NCI-H1105 (cell line): Measurements from ENCODE around the gene GJC1.

Experiments
- DNase-seq: peaks from one replicate; lab custom pipeline; 2025; lab: John Stamatoyannopoulos, UW

Gene GJC1

DNA sequence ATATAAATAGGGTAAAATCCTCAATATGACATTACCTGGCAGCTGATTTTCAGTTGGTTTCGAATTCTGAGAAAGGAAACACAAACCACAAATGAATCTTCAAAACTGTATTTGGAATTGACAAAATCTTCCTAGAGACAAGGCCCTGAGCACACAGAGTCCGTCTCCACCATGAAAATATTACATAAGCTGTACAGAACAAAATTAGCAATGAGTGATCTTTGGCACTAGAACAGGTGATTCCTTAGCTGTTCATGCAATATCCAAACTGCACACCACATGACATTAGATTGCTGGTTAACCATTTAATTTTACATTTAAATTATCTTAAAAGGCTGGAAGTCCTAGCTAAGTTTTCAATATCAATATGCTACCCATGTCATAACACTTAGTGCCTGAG, 31.7 kb downstream of the GJC1 start:
- DNase-seq: no peak

DNA sequence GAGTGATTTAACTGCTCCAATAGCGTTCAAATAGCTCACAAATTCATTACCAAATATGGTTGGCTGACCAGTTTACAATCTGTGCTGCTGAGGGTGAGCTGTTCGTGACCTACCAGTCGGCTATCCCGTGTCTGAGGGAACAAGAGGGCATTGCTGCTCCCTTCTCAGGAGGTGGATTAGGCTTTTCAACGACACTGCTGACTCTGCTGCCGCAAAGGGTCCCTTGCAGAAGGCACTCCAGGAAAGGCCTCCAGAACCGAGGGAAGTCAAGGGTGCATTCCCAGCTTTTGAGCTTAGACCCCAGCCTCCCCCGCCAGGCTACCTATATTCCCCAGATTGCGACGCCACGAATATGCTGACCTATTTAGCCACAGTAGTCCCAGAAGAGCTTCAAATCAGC, 32.3 kb downstream of the GJC1 start:
- DNase-seq: no peak

GRCh38 chr17:44796731-44797130, 33.4 kb downstream of the GJC1 start:
- no peak for DNase-seq

- no peak for DNase-seq
Measured at GRCh38 chr17:44795928-44796327, 34.2 kb downstream of the GJC1 start.

GRCh38 chr17:44795421-44795820, 34.7 kb downstream of the GJC1 start:
- DNase-seq: no peak

- DNase-seq: no peak
Measured at GRCh38 chr17:44794851-44795413, 35.2 kb downstream of the GJC1 start.

DNA sequence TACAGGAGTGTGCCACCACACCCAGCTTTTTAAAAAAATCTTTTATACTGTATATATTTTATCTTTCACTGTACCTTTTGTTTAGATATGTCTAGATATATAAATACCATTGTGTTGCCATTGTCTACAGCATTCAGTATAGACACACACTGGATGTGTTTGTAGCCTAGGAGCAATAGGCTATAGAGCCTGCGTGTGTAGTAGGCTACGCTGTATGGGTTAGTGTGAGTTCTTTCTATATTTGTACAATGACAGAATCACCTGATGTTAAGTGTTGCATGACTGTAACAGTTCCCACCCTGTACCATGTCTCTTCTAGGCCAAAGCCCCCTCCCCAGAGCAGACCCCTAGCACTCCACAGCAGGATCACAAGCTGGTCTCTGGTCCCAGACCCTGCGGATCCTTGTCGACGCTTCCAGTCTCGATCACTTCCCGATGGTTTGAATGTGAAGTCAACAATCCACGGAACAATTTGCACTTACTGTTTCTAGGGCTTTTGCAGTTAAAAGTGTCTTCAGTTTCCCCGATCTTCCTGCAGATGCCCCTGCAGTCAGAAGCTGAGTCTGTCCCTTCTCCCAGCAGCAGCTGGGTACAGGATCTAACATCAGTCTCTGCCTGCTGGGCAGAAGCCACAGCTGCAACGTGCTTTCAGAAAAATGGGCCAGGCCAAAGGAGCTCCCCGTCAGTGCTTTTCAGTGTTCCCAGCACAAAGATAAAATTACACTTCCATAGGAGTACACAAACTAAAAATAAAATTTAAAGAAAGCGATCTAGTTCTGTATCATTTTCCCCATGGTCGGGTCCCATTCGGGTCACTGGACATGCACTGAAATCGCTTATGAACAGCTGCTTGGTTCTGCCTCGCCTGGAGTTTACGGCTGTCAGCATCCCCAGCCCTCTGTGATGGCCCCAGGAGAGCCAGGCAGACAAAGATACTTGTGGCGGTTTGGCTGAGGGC, 35.9 kb downstream of the GJC1 start:
- no peak for DNase-seq

DNA sequence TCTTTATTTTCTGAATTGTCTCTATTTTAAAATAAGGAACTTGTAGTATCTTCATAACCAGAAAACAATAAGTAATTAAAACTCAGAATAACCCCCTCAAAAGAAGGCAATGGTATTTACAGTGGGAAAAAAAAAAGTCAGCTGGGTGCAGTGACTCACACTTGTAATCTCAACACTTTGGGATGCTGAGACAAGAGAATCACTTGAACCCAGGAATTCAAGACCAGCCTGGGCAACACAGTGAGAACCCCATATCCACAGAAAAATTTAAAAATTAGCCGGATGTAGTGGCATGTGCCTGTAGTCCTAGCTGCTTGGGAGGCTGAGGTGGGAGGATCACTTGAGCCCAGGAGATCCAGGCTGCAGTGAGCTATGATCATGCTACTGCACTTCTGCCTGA, 37.8 kb downstream of the GJC1 start:
- DNase-seq: no peak

DNA sequence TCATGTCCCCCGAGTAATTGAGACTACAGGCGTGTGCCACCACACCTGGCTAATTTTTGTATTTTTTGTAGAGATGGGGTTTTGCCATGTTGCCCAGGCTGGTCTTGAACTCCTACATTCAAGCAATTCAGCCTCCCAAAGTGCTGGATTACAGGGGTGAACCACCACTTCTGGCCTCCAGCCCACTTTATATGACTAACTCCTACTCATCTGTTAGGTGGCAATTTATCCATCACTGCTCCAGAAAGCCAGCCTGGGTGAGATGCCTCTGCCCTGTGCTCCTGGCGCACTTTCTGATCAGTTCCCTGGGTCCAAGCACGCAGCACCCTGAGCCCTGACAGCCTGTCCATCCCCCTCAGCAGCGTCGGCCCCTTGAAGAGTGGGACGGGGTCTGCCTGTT, 41.9 kb downstream of the GJC1 start:
- DNase-seq: no peak

DNA sequence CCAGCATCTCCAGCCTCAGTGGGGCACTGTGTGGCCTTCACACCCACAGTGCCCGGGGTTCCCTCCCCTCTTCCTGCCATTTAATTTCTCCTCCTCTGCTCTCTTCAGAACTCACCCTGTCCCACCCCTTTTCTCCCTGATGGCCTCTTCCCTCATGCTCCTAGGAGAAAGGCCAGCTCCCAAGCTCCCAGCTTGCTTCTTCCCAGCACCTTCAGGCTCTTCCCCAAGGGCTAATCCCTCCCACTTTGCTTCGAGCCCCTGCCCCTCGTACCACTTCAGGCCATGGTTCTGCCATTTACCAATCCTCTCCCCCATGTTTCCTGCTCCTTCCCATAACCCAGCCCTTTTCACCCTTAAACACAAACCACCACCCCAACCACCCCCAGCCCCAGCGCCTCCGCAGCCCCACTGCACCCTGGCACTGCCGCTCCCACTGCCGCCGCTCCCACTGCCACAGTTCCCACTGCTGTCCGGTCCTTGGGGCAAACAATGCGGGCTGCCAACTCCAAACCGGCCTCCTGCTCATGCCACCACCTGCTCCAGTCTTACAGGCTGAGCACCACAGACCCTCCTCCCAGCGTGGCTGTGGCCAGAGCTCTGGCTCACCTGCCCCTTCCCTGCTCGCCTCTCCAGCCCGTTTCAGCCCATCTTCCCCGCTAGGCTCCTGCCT, 42.7 kb downstream of the GJC1 start:
- no peak for DNase-seq

DNA sequence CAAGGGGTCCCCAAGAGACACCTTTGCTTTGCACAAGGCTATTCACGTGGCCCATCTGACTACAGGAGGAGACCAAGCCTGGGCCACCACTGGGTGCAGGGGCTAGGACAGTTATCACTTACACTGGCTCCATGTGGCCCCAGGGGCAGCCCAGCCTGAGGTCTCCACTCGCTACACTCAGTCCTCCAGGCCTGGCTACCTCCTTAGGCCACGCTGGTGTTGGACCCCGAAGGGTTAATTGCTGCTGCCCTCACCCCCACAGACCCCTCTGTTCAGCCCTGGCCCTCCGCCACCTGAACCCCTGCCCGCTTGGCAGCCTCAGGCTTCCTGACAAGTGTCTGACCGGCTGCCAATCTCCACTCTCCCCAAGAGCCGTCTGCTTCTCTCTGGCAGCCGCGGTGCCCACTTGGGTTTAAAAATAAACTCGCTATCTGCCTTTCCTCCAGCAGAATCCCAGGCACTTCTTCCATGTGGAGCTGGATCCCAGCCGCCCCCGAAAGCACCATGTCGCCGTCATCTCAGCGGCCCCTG, 43.5 kb downstream of the GJC1 start:
- no peak for DNase-seq

GRCh38 chr17:44785921-44786320, 44.2 kb downstream of the GJC1 start:
- DNase-seq: no peak

DNA sequence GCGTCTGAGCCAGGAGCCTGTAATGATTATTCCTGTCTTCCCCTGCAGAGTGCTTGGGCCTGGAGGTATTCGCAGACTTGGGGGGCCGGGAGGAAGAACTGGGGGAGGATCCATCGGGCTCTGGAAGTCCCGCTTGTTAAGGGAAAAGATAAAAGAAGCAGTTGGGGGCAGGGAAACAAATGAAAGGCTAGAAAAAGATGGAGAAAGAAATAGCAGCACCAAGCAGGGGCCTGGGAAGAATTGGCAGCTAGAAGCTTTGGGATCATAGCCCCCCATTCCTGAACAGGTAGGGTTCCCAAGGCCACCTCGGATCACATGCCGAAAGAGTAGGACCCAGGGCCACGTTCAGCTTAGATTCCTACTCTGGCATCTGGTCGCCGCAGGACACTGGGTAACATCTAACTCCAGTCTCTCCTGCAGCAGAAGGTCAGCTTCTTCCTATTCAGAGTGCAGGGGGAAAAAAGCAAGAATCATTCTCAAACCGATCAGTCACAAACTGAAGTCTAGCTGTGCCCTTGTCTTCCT, 47.7 kb downstream of the GJC1 start:
- DNase-seq: no peak

- no peak for DNase-seq
Measured at GRCh38 chr17:44781551-44782325, 48.3 kb downstream of the GJC1 start.

- no peak for DNase-seq
Measured at GRCh38 chr17:44780845-44781480, 49.1 kb downstream of the GJC1 start.

GRCh38 chr17:44780161-44780560, 49.9 kb downstream of the GJC1 start:
- no peak for DNase-seq

DNA sequence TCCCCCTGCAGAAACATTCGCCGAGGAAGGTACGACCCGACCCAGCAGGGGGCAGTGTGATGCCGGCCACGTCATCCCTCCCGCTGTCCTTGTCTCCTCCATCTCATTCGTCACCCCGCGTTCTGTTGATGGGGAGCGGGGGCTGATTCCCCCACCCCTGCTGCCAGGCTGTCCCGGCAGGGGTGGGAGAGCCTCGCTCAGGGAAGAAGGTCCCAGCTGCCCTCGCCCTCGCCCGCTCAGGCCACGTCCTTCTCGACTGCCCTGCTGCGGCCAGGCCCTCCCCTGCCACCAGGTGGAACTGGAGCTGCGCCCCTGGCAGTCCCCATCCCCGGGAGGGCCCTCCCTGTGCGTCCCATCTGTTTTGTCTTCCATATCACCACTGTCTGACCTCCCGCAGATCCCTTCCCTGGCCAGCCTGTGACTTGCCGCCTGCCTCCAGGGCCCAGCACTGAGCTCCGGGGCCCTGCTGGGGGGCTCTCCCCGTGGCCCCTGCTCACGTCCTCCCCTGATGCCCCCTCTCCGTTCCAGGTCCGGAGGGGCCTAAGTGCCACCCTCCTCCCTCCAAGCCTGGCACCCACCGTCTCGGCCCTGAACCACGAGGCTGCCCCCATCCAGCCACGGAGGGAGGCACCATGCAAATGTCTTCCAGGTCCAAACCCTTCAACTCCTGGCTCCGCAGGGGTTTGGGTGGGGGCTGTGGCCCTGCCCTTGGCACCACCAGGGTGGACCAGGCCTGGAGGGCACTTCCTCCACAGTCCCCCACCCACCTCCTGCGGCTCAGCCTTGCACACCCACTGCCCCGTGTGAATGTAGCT, 50.7 kb downstream of the GJC1 start:
- peak; percentile 44 for DNase-seq

DNA sequence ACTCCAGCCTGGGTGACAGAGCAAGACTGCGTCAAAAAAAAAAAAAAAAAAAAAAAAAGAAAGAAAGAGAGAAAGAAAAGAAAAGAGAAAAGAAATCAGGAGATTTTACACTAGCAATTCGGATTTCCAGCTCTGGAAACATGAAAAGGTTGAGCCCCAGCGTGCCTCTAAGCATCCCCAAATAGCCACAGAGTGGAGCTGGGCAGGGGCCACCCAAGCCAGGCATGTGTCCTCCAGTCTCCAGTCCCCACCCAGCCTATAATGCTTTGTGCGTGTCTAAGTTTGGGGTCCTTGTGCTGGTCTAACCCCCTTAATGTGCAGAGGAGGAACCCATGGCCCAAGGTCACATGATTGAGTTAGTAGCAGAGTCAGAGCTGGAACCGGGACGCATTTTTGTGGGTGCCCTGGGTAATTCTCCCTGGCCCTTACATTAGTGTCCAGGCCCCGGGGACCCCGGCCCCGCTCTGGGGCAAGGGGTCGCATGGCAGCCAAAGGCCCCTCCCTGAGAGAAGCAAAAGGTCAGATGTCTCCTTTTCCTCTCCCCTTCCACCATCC, 51.4 kb downstream of the GJC1 start:
- no peak for DNase-seq

GRCh38 chr17:44777394-44778348, 52.4 kb downstream of the GJC1 start:
- no peak for DNase-seq
